Stimulated activated CD8-positive, alpha-beta memory T cell treated with anti-CD3 and anti-CD28 coated beads, Interleukin-15, amount 100 ng/mL, for 1 hour (primary cell): ENCODE data around the gene KRTAP5-1.

Source experiments
- DNase-seq: peaks from one replicate; pipeline ENCODE4 v3.0.0-alpha.2; 2020; ENCODE audit warnings: low read depth

The KRTAP5-1 gene

DNA sequence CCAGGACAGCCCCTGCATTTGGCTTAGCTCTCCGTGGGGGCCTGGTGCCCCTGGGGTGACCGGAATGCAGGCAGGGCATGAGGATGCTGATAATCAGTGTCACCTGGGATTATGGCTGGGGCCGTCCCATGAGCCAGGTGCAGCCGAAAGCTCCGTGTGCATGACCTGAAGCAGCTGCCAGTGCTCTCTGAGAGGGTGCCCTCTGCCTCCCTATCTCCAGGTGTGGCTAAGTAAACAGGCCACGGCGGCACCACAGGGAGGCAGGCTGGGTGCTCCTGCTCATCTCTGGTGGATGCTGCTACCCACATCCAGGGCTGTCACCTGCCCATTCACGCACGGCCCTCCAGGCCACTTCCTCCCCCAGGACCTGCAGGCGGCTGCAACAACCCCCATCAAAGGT, 42.8 kb downstream of the KRTAP5-1 start:
- no peak for DNase-seq

- no peak for DNase-seq
These were observed 43.4 kb downstream of the KRTAP5-1 start for GRCh38 chr11:1541474-1542204.

- no peak for DNase-seq
These were observed 45.0 kb downstream of the KRTAP5-1 start for GRCh38 chr11:1540074-1540473.

- DNase-seq: no peak
These were observed 46.9 kb downstream of the KRTAP5-1 start for GRCh38 chr11:1538153-1538552.

GRCh38 chr11:1536065-1536843, 48.8 kb downstream of the KRTAP5-1 start:
- no peak for DNase-seq

DNA sequence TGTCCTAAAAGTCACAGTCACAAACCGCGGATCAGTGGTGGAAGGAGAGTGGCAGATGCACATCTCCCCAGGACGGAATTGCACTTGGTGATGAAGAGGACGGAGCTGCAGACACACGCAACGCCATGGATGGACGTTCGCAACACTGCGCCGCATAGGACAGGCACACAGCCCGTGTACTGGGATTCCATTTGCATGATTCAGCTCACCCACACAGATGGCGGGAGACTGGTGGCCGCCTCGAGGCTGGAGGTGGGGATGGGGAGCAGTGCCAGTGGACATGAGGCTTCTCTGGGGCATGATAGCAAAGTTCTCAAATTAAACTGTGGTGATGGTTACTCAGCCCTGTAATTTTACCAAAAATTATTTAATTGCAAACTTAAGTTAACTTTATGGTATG, 50.4 kb downstream of the KRTAP5-1 start:
- DNase-seq: no peak
